ENCODE results near the gene PHF13. TPM values are rescaled to one million over a fixed set of nuclear protein-coding genes. Genes with fewer than 3 reads are reported as not detected.

PHF13 gene
- polyA plus RNA-seq, 1 donor from 2014 or later: 11.0 TPM

DNA sequence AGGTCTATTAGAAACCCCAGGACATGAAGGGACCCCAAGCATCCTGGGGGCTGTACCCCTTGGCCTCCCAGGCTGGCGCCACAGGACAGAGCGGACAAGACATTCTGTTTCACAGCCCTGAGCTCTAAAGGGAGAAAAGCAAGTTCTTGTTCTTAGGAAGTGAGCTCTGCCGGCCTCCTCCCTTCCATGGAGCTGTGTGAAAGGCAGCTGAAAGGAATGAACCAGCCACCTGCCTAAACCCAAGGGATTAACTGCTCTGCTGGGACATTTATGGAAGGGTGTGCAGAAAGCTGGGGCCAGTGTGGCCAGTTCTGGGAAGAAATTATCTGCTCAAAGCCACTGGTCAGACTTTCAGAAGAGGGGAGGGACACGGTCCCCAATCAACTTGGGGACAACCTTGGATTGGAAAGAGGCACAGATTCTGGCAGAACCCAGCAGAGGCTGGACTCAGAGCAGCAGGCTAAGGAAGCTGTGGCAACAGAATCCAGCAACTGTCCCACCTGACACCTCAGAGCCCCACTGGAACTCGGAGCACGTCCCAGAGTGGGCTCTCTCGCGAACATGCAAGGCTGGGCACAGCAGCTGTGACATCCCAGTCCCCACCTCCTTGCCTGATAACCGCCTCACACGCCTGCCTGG, 13.0 kb upstream of the PHF13 start:
- no peaks in the 10 kb centered on the region for H4K20me1 ChIP-seq (ENCODE audit: insufficient read depth)
- peaks cover 21% of the 10 kb centered on the region for H3K27me3 ChIP-seq (ENCODE audit: insufficient read depth, low read depth, low read length)
- peak overlapping the region; percentile 92 for H3K4me3 ChIP-seq (ENCODE audit: low read length)
- no peaks in the 10 kb centered on the region for H3K9me2 ChIP-seq (ENCODE audit: insufficient read depth, low read length)
- peak overlapping the region; percentile 66 for H3K4me2 ChIP-seq (ENCODE audit: low read length)
- no peaks in the 10 kb centered on the region for H3K79me2 ChIP-seq (replicated peaks; ENCODE audit: insufficient read depth, low read length)
- no peaks in the 10 kb centered on the region for H3K9me3 ChIP-seq (ENCODE audit: low read length)
- TF ChIP-seq, protein P1, sequence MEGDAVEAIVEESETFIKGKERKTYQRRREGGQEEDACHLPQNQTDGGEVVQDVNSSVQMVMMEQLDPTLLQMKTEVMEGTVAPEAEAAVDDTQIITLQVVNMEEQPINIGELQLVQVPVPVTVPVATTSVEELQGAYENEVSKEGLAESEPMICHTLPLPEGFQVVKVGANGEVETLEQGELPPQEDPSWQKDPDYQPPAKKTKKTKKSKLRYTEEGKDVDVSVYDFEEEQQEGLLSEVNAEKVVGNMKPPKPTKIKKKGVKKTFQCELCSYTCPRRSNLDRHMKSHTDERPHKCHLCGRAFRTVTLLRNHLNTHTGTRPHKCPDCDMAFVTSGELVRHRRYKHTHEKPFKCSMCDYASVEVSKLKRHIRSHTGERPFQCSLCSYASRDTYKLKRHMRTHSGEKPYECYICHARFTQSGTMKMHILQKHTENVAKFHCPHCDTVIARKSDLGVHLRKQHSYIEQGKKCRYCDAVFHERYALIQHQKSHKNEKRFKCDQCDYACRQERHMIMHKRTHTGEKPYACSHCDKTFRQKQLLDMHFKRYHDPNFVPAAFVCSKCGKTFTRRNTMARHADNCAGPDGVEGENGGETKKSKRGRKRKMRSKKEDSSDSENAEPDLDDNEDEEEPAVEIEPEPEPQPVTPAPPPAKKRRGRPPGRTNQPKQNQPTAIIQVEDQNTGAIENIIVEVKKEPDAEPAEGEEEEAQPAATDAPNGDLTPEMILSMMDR (IDR thresholded peaks at IDR 0.05; ENCODE audit: poor library complexity, severe bottlenecking): no peak
- TF ChIP-seq TAF1 (IDR thresholded peaks at IDR 0.05; ENCODE audit: low read depth): peak; percentile 24
- TF ChIP-seq RAD21 (conservative IDR thresholded peaks at IDR 0.05): no peak
- peak overlapping the region; percentile 59 for H3K9ac ChIP-seq (ENCODE audit: low read length)
- H2AFZ ChIP-seq (ENCODE audit: low read depth, low read length): no peak overlapping the region
- H3K36me3 ChIP-seq (ENCODE audit: insufficient read depth, low read length): no peaks in the 10 kb centered on the region
- no peak overlapping the region for H3K27ac ChIP-seq (ENCODE audit: low read length)
- no peaks in the 10 kb centered on the region for H3F3A ChIP-seq (ENCODE audit: insufficient read depth, low read length, poor library complexity, severe bottlenecking)

DNA sequence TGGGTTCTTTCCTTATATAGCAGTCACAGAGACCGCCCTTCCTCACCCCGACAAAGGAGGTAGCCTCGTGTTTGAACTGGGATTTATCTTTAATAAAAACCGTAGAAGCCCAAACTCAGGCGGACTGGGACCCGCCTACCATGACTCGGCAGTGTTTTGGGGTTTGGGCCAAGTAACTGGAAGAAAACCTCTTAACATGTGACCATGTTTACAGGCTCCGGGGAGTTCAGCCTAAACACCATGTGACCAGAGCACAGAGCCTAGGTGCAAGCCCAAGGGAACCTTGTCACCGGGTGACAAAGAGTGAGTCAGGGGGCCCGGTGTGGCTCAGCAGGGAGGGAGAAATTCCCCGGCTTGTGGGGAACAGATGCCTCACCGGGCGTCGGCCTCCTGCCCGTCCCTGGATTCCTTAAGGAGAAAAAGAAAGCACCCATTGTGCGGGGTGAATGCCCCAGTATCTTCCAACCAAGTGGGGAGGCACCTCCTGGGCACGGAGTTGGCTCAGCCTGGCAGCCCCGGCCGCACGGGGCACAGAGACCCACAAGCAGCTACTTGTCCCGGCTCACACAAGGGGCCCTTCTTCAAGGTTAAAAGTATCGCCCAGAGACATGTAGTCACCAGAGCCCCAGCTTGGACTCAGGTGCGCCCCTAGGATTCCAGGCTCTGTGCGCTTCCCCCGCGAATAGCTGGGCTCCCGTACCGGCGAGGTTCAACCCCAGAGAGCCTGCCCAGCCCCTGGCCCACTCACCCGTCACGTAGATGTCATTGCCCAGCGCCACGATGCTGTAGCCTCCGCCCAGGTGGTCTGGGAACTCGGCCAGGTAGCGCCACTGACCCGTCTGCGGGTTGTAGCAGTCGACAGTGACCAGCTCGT, 12.2 kb upstream of the PHF13 start:
- TF ChIP-seq EP300 (conservative IDR thresholded peaks at IDR 0.05; ENCODE audit: poor library complexity, severe bottlenecking) (no peak), MXI1 (conservative IDR thresholded peaks at IDR 0.05; ENCODE audit: poor library complexity, severe bottlenecking) (peak; percentile 59)
- Histone ChIP-seq H3K27ac (ENCODE audit: low read length) (peak overlapping the region; percentile 12), H3K9ac (ENCODE audit: low read length) (peak overlapping the region; percentile 59), H3K9me3 (ENCODE audit: low read length) (no peaks in the 10 kb centered on the region), H3K27me3 (ENCODE audit: insufficient read depth, low read depth, low read length) (peaks cover 21% of the 10 kb centered on the region), H4K20me1 (ENCODE audit: insufficient read depth) (no peaks in the 10 kb centered on the region), H3K4me2 (ENCODE audit: low read length) (peak overlapping the region; percentile 66), H3K79me2 (replicated peaks; ENCODE audit: insufficient read depth, low read length) (no peaks in the 10 kb centered on the region), H3K9me2 (ENCODE audit: insufficient read depth, low read length) (no peaks in the 10 kb centered on the region), H2AFZ (ENCODE audit: low read depth, low read length) (peak overlapping the region; percentile 34), H3K4me3 (ENCODE audit: low read length) (peak overlapping the region; percentile 92), H3K36me3 (ENCODE audit: insufficient read depth, low read length) (no peaks in the 10 kb centered on the region), H3F3A (ENCODE audit: insufficient read depth, low read length, poor library complexity, severe bottlenecking) (no peaks in the 10 kb centered on the region)

DNA sequence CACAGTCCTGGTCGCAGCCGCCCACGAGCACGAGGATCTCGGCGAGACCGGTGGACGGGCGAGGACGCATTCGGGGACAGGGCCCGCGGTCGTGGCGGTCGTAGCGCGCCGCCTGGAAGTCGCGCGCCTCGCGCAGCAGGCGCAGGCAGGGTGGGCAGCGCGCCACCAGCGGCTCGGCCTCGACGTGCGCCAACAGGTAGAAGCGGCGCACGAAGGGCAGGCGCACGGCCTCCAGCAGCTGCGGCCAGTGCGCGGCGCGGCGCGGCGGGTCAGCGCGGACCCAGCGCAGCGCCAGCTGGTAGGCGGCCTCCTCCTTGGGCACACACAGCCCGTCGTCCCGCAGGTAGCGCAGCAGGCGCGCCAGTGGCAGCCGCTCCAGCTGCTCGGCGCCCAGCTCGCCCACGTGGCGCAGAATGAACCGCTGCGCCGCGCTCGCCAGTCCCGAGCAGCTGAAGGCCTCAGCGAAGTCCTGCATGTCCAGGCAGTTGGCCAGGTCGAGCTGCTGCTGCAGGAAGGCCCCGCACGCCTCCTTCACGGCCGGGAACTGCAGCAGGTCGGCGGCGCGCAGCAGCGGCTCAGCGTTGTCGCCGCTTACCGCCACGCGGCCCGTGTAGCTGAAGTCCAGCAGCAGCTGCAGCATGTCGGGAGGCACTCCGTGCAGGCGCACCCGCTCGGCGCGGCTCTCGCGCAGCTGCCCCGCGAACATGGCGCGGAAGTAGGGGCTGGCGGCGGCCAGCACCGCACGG, 11.4 kb upstream of the PHF13 start:
- H3K4me3 ChIP-seq (ENCODE audit: low read length): peak overlapping the region; percentile 92
- peak overlapping the region; percentile 12 for H3K27ac ChIP-seq (ENCODE audit: low read length)
- H2AFZ ChIP-seq (ENCODE audit: low read depth, low read length): no peak overlapping the region
- H3K9me3 ChIP-seq (ENCODE audit: low read length): no peaks in the 10 kb centered on the region
- H3K79me2 ChIP-seq (replicated peaks; ENCODE audit: insufficient read depth, low read length): no peaks in the 10 kb centered on the region
- H3K9me2 ChIP-seq (ENCODE audit: insufficient read depth, low read length): no peaks in the 10 kb centered on the region
- no peaks in the 10 kb centered on the region for H3K36me3 ChIP-seq (ENCODE audit: insufficient read depth, low read length)
- H3K27me3 ChIP-seq (ENCODE audit: insufficient read depth, low read depth, low read length): peaks cover 21% of the 10 kb centered on the region
- no peaks in the 10 kb centered on the region for H3F3A ChIP-seq (ENCODE audit: insufficient read depth, low read length, poor library complexity, severe bottlenecking)
- no peaks in the 10 kb centered on the region for H4K20me1 ChIP-seq (ENCODE audit: insufficient read depth)
- H3K9ac ChIP-seq (ENCODE audit: low read length): peak overlapping the region; percentile 59
- TF ChIP-seq SMC3 (conservative IDR thresholded peaks at IDR 0.05; ENCODE audit: poor library complexity): no peak
- TF ChIP-seq EP300 (conservative IDR thresholded peaks at IDR 0.05; ENCODE audit: poor library complexity, severe bottlenecking): peak; percentile 14
- TF ChIP-seq RAD21 (conservative IDR thresholded peaks at IDR 0.05): peak; percentile 9
- TF ChIP-seq, protein P1 (IDR thresholded peaks at IDR 0.05; ENCODE audit: poor library complexity, severe bottlenecking): peak; percentile 6
- TF ChIP-seq MXI1 (conservative IDR thresholded peaks at IDR 0.05; ENCODE audit: poor library complexity, severe bottlenecking): peak; percentile 95
- no peak for TF ChIP-seq TAF1 (IDR thresholded peaks at IDR 0.05; ENCODE audit: low read depth)
- TF ChIP-seq, protein P2, sequence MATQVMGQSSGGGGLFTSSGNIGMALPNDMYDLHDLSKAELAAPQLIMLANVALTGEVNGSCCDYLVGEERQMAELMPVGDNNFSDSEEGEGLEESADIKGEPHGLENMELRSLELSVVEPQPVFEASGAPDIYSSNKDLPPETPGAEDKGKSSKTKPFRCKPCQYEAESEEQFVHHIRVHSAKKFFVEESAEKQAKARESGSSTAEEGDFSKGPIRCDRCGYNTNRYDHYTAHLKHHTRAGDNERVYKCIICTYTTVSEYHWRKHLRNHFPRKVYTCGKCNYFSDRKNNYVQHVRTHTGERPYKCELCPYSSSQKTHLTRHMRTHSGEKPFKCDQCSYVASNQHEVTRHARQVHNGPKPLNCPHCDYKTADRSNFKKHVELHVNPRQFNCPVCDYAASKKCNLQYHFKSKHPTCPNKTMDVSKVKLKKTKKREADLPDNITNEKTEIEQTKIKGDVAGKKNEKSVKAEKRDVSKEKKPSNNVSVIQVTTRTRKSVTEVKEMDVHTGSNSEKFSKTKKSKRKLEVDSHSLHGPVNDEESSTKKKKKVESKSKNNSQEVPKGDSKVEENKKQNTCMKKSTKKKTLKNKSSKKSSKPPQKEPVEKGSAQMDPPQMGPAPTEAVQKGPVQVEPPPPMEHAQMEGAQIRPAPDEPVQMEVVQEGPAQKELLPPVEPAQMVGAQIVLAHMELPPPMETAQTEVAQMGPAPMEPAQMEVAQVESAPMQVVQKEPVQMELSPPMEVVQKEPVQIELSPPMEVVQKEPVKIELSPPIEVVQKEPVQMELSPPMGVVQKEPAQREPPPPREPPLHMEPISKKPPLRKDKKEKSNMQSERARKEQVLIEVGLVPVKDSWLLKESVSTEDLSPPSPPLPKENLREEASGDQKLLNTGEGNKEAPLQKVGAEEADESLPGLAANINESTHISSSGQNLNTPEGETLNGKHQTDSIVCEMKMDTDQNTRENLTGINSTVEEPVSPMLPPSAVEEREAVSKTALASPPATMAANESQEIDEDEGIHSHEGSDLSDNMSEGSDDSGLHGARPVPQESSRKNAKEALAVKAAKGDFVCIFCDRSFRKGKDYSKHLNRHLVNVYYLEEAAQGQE (IDR thresholded peaks at IDR 0.05; ENCODE audit: borderline replicate concordance): peak; percentile 32
- no peak for TF ChIP-seq EZH2 (IDR thresholded peaks at IDR 0.05; ENCODE audit: borderline replicate concordance, insufficient read depth, low read length, poor library complexity, severe bottlenecking)
- no peak for TF ChIP-seq POLR2AphosphoS5 (IDR thresholded peaks at IDR 0.05)
- H3K4me2 ChIP-seq (ENCODE audit: low read length): peak overlapping the region; percentile 68
